ENCODE measurements around the gene BTG3.

Gene BTG3

GRCh38 chr21:17583898-17584297 is 28.8 kb downstream of the BTG3 start:
- DNase-seq = no peak

GRCh38 chr21:17580319-17580718 is 32.4 kb downstream of the BTG3 start:
- no peak for DNase-seq

- DNase-seq = no peak
Measured at GRCh38 chr21:17578876-17579275, 33.8 kb downstream of the BTG3 start.

GRCh38 chr21:17578162-17578561 is 34.5 kb downstream of the BTG3 start:
- no peak for DNase-seq

- DNase-seq = no peak
Measured at GRCh38 chr21:17577701-17578100, 35.0 kb downstream of the BTG3 start.

- no peak for DNase-seq
Measured at GRCh38 chr21:17576080-17576835, 36.4 kb downstream of the BTG3 start.

GRCh38 chr21:17575076-17575475 is 37.6 kb downstream of the BTG3 start:
- DNase-seq = no peak

- no peak for DNase-seq
Measured at GRCh38 chr21:17572431-17572830, 40.3 kb downstream of the BTG3 start.

- DNase-seq = no peak
Measured at GRCh38 chr21:17570786-17571185, 41.9 kb downstream of the BTG3 start.

- DNase-seq = no peak
Measured at GRCh38 chr21:17560377-17561025, 52.2 kb downstream of the BTG3 start.

GRCh38 chr21:17554679-17555465 is 57.8 kb downstream of the BTG3 start:
- no peak for DNase-seq

- DNase-seq = no peak
Measured at GRCh38 chr21:17554120-17554519, 58.6 kb downstream of the BTG3 start.

- DNase-seq = no peak
Measured at GRCh38 chr21:17552410-17552809, 60.3 kb downstream of the BTG3 start.

- DNase-seq = no peak
Measured at GRCh38 chr21:17550671-17551308, 61.9 kb downstream of the BTG3 start.

- DNase-seq = no peak
Measured at GRCh38 chr21:17548262-17548661, 64.4 kb downstream of the BTG3 start.

- DNase-seq = no peak
Measured at GRCh38 chr21:17545007-17545406, 67.7 kb downstream of the BTG3 start.
